Hypothalamus (tissue), 51 donors: ENCODE results near the gene ARSB.
"Not testable (repeated sequence)": the region's sequence is repeated elsewhere in the genome, so short reads cannot be mapped to it uniquely, and the experiment has no call there.

Experiments used
- DNase-seq, 51 donors: peaks; one replicate each; lab custom pipeline; 2025; lab: John Stamatoyannopoulos, UW

ARSB gene

DNA sequence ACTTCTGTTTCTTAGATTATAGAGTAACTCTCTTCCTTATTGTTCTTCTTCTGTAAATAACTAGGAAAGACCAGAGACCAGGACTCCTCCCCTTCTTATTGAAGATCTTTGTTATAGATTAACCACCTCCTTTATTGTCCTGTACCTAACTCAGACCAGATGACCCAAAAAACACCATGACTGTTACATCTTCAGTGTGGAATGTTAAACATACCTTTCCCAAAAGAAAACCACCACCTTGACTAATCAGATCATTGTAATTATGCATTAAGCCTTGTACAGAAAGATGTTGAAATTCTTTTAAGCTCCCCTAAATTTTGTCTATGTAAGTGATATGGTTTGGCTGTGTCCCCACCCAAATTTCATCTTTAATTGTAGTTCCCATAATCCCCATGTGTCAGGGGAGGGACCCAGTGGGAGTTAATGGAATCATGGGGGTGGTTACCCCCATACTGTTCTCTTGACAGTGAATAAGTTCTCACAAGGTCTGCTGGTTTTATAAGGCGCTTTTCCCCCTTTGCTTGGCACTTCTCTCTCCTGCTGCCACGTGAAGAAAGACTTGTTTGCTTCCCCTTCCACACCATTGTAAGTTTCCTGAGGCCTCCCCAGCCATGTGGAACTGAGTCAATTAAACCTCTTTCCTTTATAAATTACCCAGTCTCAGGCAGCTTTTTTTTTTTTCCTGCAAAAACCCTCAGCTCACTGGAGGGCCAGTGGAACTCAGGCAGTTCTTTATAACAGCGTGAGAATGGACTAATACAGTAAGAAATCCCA, 26.3 kb downstream of the ARSB start:
- DNase-seq = peak in 1 of 51 donors; percentile 8

DNA sequence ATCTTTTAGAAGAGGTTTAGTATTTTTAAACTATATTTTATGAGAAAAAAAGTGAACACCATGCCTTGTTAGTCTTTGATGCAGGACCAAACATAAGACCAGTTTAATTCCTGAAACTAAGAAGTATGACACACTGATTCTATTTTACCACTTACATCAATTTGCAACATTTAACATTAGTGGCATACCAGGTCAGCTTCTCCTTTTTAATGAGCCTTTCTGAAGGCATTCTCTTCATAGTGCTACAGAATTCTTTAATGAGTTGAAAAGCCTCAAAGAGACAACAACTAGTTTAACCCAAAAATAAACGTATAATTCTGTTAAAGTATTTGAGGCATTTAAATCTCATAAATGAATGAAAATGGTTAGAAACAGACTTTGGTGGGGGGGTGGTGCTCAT, 28.2 kb downstream of the ARSB start:
- no peak for DNase-seq

GRCh38 chr5:78953092-78953800, 31.9 kb downstream of the ARSB start:
- DNase-seq = no peak

DNA sequence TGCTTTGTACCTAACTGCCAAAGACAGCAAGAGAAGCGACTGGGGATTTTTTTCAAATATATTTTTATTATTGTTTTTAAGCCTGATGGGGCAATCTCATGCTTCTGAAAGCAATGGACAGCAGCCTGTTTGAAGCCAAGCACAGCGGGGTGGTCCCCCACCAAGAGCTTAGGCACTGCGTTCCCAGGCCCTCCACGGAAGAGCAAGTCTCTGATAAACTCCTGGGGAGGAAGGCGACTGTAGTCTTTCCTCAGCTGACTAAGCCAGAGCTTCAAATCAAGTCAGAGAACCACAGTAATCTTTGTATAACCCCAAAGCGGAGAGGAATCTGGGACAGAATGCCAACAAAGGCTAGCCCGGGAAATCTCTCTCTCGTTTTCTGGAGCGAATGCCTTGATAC, 54.4 kb downstream of the ARSB start:
- DNase-seq = no peak

GRCh38 chr5:78929833-78930232, 55.3 kb downstream of the ARSB start:
- DNase-seq = no peak

GRCh38 chr5:78927657-78928282, 57.3 kb downstream of the ARSB start:
- no peak for DNase-seq

DNA sequence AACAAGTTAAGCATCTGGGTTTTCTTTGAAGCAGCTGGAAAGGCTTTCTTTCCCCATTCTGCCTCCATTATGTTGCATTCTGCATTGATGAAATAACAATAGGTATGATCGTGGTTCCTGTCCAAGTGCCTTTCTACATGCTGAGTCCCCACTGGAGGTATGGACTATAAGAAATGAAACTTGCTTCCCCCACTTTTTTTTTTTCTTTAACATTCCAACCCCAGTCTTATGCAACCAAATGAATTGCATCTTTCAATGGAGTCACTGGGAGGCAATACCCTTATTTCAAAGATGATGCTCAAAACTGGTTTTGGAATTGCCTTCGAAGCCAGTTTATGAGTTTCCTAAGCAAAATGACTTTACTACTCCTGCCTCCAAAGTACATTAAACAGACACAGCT, 58.9 kb downstream of the ARSB start:
- DNase-seq = no peak

- DNase-seq = no peak
These were observed 59.8 kb downstream of the ARSB start for GRCh38 chr5:78925129-78925876.

- DNase-seq = no peak
These were observed 61.5 kb downstream of the ARSB start for GRCh38 chr5:78923622-78923970.

GRCh38 chr5:78922879-78923621, 62.1 kb downstream of the ARSB start:
- DNase-seq = no peak

DNA sequence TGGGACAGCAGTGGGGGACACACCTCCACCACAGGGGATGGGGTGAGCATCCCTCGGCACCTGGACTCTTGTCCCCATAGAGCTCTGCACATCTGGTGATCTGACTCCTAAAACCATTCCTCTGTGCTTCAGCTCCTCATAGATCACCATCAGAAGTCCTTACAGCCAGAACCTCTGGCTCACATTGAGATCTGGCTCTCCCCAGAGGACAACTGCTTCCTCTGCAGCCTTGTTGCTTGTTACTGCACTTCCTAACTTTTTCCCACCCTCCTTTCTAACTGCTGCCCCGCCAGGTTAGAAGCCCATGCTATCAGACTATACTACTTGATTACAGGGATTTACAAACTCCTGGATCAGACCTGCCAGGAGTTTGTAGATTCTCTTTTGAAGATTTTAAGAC, 64.5 kb downstream of the ARSB start:
- DNase-seq = peak in 6 of 51 donors; percentile 9 to 25 (median 12)

GRCh38 chr5:78919796-78920195, 65.3 kb downstream of the ARSB start:
- peak in 10 of 51 donors; percentile 7 to 43 (median 22) for DNase-seq

DNA sequence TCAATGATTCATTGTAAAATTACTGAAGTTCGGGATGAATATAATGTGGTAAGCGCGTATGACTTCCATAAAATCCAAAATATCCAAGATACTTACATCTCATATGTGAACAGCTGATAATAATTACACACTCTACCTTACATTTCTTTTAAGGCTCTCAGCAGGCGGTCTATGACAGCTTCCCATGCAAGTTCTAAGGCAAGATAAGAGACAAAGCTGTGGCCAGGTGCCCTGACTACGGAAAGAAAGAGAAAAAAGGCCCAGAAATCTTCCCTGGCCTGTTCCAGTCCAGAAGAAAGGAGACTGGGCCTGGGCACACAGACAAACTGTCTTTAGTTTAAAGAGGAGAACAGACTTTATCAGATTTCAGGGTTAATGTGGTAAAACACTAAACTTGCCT, 69.1 kb downstream of the ARSB start:
- no peak for DNase-seq

DNA sequence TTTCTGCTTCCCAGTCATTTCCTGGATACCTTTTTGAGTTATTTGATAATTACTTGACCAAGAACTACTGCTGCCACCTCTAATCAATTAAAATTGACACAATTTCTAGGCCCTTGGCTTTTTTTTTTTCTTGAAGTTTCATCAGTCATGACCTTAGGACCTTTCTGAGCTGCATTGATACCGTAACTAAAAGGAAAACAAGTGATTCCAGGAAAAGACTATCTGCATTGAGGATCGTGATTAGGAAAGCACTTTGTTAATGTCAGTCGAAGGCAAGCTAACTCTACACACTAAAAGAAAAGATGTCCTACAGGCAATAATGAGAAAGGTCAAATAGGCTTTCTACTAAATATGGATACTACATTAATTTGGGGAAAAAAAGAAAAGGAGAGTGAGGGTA, 69.9 kb downstream of the ARSB start:
- no peak for DNase-seq

DNA sequence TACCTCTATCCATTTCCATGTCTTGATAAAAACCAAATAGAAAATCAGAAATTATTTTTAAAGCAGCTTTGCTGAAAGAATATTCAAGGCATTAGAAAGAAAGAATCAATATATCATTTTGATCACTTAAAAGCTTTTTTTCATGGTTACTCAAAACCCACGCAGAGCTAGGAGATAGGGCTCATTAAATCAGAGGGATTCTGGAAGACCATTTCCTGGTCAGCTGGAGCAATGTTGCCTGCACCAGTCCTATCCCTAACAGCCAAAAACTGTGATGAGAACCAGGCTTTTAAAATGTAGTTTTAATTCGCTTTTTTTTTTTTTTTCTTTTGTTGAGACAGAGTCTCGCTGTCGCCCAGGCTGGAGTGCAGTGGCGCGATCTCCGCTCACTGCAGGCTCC, 72.3 kb downstream of the ARSB start:
- no peak for DNase-seq

GRCh38 chr5:78912085-78912771, 72.9 kb downstream of the ARSB start:
- no peak for DNase-seq

DNA sequence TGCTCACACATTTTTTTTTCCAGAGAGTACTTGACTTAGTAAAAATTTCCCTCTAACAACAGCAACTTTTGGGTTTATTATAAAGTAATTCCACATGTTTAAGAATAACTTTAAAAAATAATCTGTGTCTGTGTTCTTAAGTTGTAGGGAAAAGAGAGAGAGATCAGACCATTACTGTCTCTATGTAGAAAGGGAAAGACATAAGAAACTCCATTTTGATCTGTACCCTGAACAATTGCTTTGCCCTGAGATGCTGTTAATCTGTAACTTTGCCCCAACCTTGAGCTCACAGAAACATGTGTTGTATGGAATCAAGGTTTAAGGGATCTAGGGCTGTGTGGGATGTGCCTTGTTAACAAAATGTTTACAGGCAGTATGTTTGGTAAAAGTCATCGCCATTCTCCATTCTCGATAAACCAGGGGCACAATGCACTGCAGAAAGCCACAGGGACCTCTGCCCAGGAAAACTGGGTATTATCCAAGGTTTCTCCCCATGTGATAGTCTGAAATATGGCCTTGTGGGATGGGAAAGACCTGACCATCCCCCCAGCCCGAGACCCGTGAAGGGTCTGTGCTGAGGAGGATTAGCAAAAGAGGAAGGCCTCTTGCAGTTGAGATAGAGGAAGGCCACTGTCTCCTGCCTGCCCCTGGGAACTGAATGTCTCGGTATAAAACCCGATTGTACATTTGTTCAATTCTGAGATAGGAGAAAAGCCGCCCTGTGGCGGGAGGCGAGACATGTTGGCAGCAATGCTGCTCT, 75.7 kb downstream of the ARSB start:
- not testable (repeated sequence) for DNase-seq

DNA sequence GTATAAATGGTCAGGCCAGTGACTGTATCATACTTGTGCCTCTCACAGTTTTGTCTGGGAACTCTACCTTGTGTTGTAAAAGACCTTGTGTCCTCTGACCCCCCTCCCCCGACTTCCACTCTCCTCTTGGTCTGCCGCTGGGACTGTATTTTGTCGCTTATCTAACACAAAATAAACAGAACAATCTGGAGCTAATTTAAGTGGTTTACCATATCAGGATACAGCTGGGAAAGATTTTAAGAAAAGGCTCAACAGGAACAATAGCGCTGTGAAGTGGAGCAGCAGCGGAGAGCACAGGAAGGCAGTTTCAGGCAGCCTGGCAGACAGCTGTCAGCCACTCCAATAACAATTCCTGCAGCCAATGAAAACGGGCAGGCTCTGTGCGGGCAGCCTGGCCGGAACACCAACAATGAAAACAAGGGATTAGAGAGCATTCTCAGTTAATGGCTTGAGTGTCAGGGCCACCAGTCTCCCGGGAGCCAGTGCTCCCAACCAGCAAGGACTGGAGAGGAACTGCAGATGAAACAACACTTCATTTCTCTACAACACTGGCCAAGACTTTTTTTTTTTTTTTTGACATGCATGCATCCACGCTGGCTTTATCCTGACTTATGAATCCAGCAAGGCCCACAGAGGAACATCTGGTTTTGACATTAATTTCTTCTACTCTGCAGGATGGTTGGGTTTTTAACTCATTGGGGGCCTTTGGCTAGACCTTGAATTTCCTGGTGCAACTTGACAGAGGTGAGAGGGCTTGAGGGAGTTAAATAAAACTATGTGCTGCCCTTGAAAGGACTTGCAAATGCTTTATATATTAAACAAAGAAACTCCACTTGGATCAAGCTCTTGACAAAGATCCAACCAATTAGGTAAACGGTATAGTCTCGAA, 76.7 kb downstream of the ARSB start:
- DNase-seq = peak in 31 of 51 donors; percentile 5 to 75 (median 35)
